Fibroblast of pulmonary artery (primary cell): ENCODE results near the gene P2RX6.

Experiments used
- DNase-seq: peaks from one replicate; pipeline ENCODE4 v3.0.0-alpha.2; 2010; ENCODE audit warnings: low read depth
- H3K4me3 ChIP-seq: replicated peaks from 2 replicates; pipeline ENCODE4 v1.5.1; 2011; ENCODE audit warnings: low read depth, mild to moderate bottlenecking, control low read depth, low read length, moderate library complexity
- TF ChIP-seq, protein P1 (sequence below): IDR thresholded peaks from 2 replicates; pipeline ENCODE4 v1.5.1; 2011; ENCODE audit warnings: mild to moderate bottlenecking, control low read depth, low read length, inconsistent platforms; ENCODE audit errors: missing control alignments

Gene P2RX6

GRCh38 chr22:21010426-21011113 lies 4.4 kb upstream of the P2RX6 start:
- TF ChIP-seq, protein P1, sequence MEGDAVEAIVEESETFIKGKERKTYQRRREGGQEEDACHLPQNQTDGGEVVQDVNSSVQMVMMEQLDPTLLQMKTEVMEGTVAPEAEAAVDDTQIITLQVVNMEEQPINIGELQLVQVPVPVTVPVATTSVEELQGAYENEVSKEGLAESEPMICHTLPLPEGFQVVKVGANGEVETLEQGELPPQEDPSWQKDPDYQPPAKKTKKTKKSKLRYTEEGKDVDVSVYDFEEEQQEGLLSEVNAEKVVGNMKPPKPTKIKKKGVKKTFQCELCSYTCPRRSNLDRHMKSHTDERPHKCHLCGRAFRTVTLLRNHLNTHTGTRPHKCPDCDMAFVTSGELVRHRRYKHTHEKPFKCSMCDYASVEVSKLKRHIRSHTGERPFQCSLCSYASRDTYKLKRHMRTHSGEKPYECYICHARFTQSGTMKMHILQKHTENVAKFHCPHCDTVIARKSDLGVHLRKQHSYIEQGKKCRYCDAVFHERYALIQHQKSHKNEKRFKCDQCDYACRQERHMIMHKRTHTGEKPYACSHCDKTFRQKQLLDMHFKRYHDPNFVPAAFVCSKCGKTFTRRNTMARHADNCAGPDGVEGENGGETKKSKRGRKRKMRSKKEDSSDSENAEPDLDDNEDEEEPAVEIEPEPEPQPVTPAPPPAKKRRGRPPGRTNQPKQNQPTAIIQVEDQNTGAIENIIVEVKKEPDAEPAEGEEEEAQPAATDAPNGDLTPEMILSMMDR, result no peak
- no peak for DNase-seq
- H3K4me3 ChIP-seq, result no peak overlapping the region

GRCh38 chr22:21012446-21013407 lies 2.2 kb upstream of the P2RX6 start:
- H3K4me3 ChIP-seq, result no peak overlapping the region
- TF ChIP-seq, protein P1, result no peak
- no peak for DNase-seq

GRCh38 chr22:21013657-21014201 lies 1.2 kb upstream of the P2RX6 start:
- TF ChIP-seq, protein P1, result no peak
- no peak for DNase-seq

GRCh38 chr22:21014202-21014725 lies 701 bp upstream of the P2RX6 start:
- H3K4me3 ChIP-seq, result peak overlapping the region; percentile 59
- DNase-seq, result peak; percentile 93
- TF ChIP-seq, protein P1, result no peak

More at GRCh38 chr22:21013657-21014201, 1.2 kb upstream of the P2RX6 start:
- peak overlapping the region; percentile 59 for H3K4me3 ChIP-seq

- H3K4me3 ChIP-seq, result peak overlapping the region; percentile 24
- DNase-seq, result no peak
These were observed 571 bp downstream of the P2RX6 start for GRCh38 chr22:21015466-21016006.

More at GRCh38 chr22:21015466-21016006, 571 bp downstream of the P2RX6 start:
- TF ChIP-seq, protein P1, result no peak
